22Rv1 (cell line): ENCODE measurements around the gene PMF1.

Experiments used
- ZFX ChIP-seq: fragments of 450-650 bp; IDR thresholded peaks from 2 replicates; pipeline ENCODE4 v1.6.1; 2017; ENCODE audit warnings: antibody characterized with exemption, borderline replicate concordance
- TF ChIP-seq, protein P1 (sequence below): fragments of 450-650 bp; IDR thresholded peaks from 2 replicates; pipeline ENCODE4 v1.5.1; 2017; ENCODE audit warnings: mild to moderate bottlenecking

DNA sequence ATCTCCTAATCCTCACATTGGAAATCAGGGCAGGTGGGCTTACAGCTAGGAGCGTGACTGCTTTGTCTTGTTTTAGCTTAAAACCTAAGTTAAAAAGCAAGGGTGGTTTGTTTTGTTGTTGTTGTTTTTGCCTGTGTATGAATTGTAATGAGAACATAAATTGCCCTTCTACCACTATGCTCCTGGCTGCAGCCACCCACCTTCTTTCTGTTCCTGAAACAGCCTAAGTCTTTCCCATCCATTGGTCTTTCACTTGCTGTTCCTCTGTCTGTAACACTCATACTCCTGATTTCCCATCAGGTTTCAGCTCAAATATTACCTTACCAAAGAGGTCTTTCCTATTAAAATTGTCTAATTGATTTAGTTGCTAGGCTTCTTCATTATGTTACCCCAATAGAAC is 70.7 kb downstream of the PMF1 start:
- TF ChIP-seq, protein P1, sequence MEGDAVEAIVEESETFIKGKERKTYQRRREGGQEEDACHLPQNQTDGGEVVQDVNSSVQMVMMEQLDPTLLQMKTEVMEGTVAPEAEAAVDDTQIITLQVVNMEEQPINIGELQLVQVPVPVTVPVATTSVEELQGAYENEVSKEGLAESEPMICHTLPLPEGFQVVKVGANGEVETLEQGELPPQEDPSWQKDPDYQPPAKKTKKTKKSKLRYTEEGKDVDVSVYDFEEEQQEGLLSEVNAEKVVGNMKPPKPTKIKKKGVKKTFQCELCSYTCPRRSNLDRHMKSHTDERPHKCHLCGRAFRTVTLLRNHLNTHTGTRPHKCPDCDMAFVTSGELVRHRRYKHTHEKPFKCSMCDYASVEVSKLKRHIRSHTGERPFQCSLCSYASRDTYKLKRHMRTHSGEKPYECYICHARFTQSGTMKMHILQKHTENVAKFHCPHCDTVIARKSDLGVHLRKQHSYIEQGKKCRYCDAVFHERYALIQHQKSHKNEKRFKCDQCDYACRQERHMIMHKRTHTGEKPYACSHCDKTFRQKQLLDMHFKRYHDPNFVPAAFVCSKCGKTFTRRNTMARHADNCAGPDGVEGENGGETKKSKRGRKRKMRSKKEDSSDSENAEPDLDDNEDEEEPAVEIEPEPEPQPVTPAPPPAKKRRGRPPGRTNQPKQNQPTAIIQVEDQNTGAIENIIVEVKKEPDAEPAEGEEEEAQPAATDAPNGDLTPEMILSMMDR = no peak
- no peak for TF ChIP-seq ZFX
